HG02678 (cell line): ENCODE results near the gene RHEBL1.

Source experiments
- ATAC-seq: cut with Tn5 transposase; IDR thresholded peaks from one replicate; pipeline ENCODE4 v1.9.1; 2021; ENCODE audit warnings: mild to moderate bottlenecking, moderate library complexity; ENCODE audit not compliant: unreplicated experiment

The RHEBL1 gene

GRCh38 chr12:49038291-49038955, 31.4 kb downstream of the RHEBL1 start:
- ATAC-seq: no peak

GRCh38 chr12:49037947-49038237, 31.9 kb downstream of the RHEBL1 start:
- ATAC-seq: no peak

GRCh38 chr12:49037111-49037946, 32.5 kb downstream of the RHEBL1 start:
- ATAC-seq: no peak

GRCh38 chr12:49036029-49036428, 33.8 kb downstream of the RHEBL1 start:
- ATAC-seq: no peak

GRCh38 chr12:49034286-49034622, 35.5 kb downstream of the RHEBL1 start:
- ATAC-seq: no peak

GRCh38 chr12:49033611-49034285, 36.0 kb downstream of the RHEBL1 start:
- ATAC-seq: no peak

GRCh38 chr12:49032679-49033447, 36.9 kb downstream of the RHEBL1 start:
- ATAC-seq: no peak

GRCh38 chr12:49032276-49032675, 37.5 kb downstream of the RHEBL1 start:
- no peak for ATAC-seq

GRCh38 chr12:49031573-49032161, 38.1 kb downstream of the RHEBL1 start:
- ATAC-seq: no peak

GRCh38 chr12:49030714-49031572, 38.8 kb downstream of the RHEBL1 start:
- no peak for ATAC-seq

- no peak for ATAC-seq
These were observed 39.7 kb downstream of the RHEBL1 start for GRCh38 chr12:49030119-49030518.

- ATAC-seq: no peak
These were observed 41.0 kb downstream of the RHEBL1 start for GRCh38 chr12:49028666-49029275.

- ATAC-seq: no peak
These were observed 41.8 kb downstream of the RHEBL1 start for GRCh38 chr12:49027846-49028555.

- ATAC-seq: no peak
These were observed 42.9 kb downstream of the RHEBL1 start for GRCh38 chr12:49026678-49027480.

- no peak for ATAC-seq
These were observed 43.7 kb downstream of the RHEBL1 start for GRCh38 chr12:49026101-49026500.

GRCh38 chr12:49025463-49025862, 44.3 kb downstream of the RHEBL1 start:
- no peak for ATAC-seq

- no peak for ATAC-seq
These were observed 45.2 kb downstream of the RHEBL1 start for GRCh38 chr12:49024543-49024942.

- no peak for ATAC-seq
These were observed 46.0 kb downstream of the RHEBL1 start for GRCh38 chr12:49023812-49024211.
